ENCODE data around the gene MYO15A. TPM values are rescaled to one million over a fixed set of nuclear protein-coding genes. Genes with fewer than 3 reads are reported as not detected.

The MYO15A gene
- total RNA-seq, 4 donors from 2014 or later, result 1.1 to 4.2 (median 1.2) TPM

DNA sequence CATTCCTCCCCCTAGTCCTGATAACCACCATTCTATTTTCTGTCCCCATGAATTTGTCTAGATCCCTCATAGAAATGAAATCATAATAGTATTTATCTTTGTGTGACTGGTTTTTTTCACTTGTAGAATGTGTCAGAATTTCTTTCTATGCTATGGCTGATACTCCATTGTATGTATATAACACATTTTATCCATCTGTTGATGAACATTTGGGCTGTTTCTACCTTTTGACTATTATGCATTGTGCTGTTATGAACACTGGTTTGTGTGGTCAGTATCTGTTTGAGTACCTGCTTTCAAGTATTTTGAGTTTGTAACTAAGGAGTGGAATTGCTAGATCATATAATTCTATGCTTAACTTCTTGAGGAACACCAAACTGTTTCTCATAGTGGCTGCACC lies 36.8 kb upstream of the MYO15A start:
- Histone ChIP-seq H3K4me3 (no peak overlapping the region), H3K27me3 (peaks cover 4% of the 10 kb centered on the region), H3K4me1 (peaks cover 0 to 6% (median 0%) of the 10 kb centered on the region in 4 donors), H3K27ac (no peak overlapping the region), H3K9me3 (no peaks in the 10 kb centered on the region), H3K36me3 (no peaks in the 10 kb centered on the region)
- intact Hi-C loops (cut with DNase I; ENCODE audit: low total_unique reads), result no loop called here
- in situ Hi-C loops (cut with MboI; ENCODE audit: low pct_ligation_motif_present in 1 of 4, low pct_unique_long_range_greater_than_20kb in 1 of 4, low sequenced_read_pairs in 3 of 4), result no loop called here
- no peak for DNase-seq
- TF ChIP-seq CTCF (IDR thresholded peaks at IDR 0.05) (no peak), EP300 (IDR thresholded peaks at IDR 0.05; ENCODE audit: low read depth) (no peak), POLR2AphosphoS5 (IDR thresholded peaks at IDR 0.05) (no peak), POLR2A (IDR thresholded peaks at IDR 0.05) (no peak)

GRCh38 chr17:18074566-18075272 lies 33.8 kb upstream of the MYO15A start:
- intact Hi-C loops (cut with DNase I; ENCODE audit: low total_unique reads) (no loop called here), in situ Hi-C loops (cut with MboI; ENCODE audit: low pct_ligation_motif_present in 1 of 4, low pct_unique_long_range_greater_than_20kb in 1 of 4, low sequenced_read_pairs in 3 of 4) (no loop called here)
- no peaks in the 10 kb centered on the region for H3K36me3 ChIP-seq
- DNase-seq, result no peak
- H3K9me3 ChIP-seq, result no peaks in the 10 kb centered on the region
- no peak for TF ChIP-seq POLR2A (IDR thresholded peaks at IDR 0.05)
- TF ChIP-seq POLR2AphosphoS5 (IDR thresholded peaks at IDR 0.05), result no peak
- no peak for TF ChIP-seq EP300 (IDR thresholded peaks at IDR 0.05; ENCODE audit: low read depth)
- TF ChIP-seq CTCF (IDR thresholded peaks at IDR 0.05), result no peak
- no peak overlapping the region for H3K4me3 ChIP-seq
- peaks cover 0 to 6% (median 0%) of the 10 kb centered on the region in 4 donors for H3K4me1 ChIP-seq
- peaks cover 14% of the 10 kb centered on the region for H3K27me3 ChIP-seq
- no peak overlapping the region for H3K27ac ChIP-seq
- WGBS, 2 donors (ENCODE audit: low coverage in 1 of 2), result 77 to 84% methylated on average over 6 of the region's 6 CpGs

- Histone ChIP-seq H3K27me3 (peaks cover 14% of the 10 kb centered on the region), H3K27ac (no peak overlapping the region), H3K4me3 (no peak overlapping the region), H3K4me1 (no peaks in the 10 kb centered on the region), H3K9me3 (no peaks in the 10 kb centered on the region), H3K36me3 (no peaks in the 10 kb centered on the region)
- in situ Hi-C loops (cut with MboI; ENCODE audit: low pct_ligation_motif_present in 1 of 4, low pct_unique_long_range_greater_than_20kb in 1 of 4, low sequenced_read_pairs in 3 of 4), result no loop called here
- TF ChIP-seq POLR2A (IDR thresholded peaks at IDR 0.05), result no peak
- no peak for TF ChIP-seq EP300 (IDR thresholded peaks at IDR 0.05; ENCODE audit: low read depth)
- no peak for TF ChIP-seq POLR2AphosphoS5 (IDR thresholded peaks at IDR 0.05)
- no peak for TF ChIP-seq CTCF (IDR thresholded peaks at IDR 0.05)
- intact Hi-C loops (cut with DNase I; ENCODE audit: low total_unique reads), result no loop called here
- DNase-seq, result no peak
- 78 to 80% methylated on average over 2 to 7 of the region's 7 CpGs for WGBS, 2 donors (ENCODE audit: low coverage in 1 of 2)
These were observed 31.6 kb upstream of the MYO15A start for GRCh38 chr17:18076936-18077335.

DNA sequence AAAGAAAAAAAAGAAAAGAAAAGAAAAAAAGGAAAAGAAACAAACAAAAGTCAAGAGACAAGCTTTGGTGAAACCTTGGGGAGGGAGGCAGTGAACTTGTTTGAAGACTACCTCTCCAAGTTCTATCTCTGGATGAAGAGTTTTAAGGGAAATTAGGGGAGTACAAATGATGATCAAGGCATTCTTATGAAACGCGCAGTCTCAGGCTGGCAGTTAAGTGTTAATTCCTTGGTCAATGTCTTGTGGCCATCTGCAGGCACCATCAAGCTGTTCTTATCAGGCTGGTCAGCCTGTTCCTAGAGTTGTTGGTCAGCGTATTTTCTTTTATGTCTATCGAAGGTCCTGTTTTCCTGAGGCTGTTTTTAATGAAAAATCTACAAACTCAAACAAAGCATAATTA lies 29.0 kb upstream of the MYO15A start:
- WGBS, 2 donors (ENCODE audit: low coverage in 1 of 2), result 72 to 78% methylated on average over 4 of the region's 4 CpGs
- intact Hi-C loops (cut with DNase I; ENCODE audit: low total_unique reads), result no loop called here
- no peak for DNase-seq
- Histone ChIP-seq H3K27ac (no peak overlapping the region), H3K4me3 (no peak overlapping the region), H3K4me1 (no peaks in the 10 kb centered on the region), H3K27me3 (peaks cover 14% of the 10 kb centered on the region), H3K9me3 (no peaks in the 10 kb centered on the region), H3K36me3 (no peaks in the 10 kb centered on the region)
- in situ Hi-C loops (cut with MboI; ENCODE audit: low pct_ligation_motif_present in 1 of 4, low pct_unique_long_range_greater_than_20kb in 1 of 4, low sequenced_read_pairs in 3 of 4), result no loop called here
- no peak for TF ChIP-seq CTCF (IDR thresholded peaks at IDR 0.05)
- TF ChIP-seq POLR2AphosphoS5 (IDR thresholded peaks at IDR 0.05), result no peak
- TF ChIP-seq EP300 (IDR thresholded peaks at IDR 0.05; ENCODE audit: low read depth), result no peak
- no peak for TF ChIP-seq POLR2A (IDR thresholded peaks at IDR 0.05)
